Colonic mucosa (tissue), 4 donors: ENCODE measurements around the gene TAS2R8. TPM values are rescaled to one million over a fixed set of nuclear protein-coding genes. Genes with fewer than 3 reads are reported as not detected.

ENCODE experiments used
- DNase-seq: peaks from one replicate; pipeline ENCODE4 v3.0.0-alpha.2; 2020
- H3K27ac ChIP-seq: fragments of 200-600 bp; one replicate; pipeline ENCODE4 v1.8.0; 2021
- H3K27me3 ChIP-seq: fragments of 200-600 bp; one replicate; pipeline ENCODE4 v1.8.0; 2021
- H3K36me3 ChIP-seq: fragments of 200-600 bp; one replicate; pipeline ENCODE4 v1.8.0; 2021
- H3K4me1 ChIP-seq: fragments of 200-600 bp; one replicate; pipeline ENCODE4 v1.8.0; 2021; ENCODE audit warnings: mild to moderate bottlenecking
- H3K4me3 ChIP-seq: fragments of 200-600 bp; one replicate; pipeline ENCODE4 v1.8.0; 2021
- H3K9ac ChIP-seq, 2 donors: one replicate each; pipeline ENCODE4 v1.7.0; 2013; ENCODE audit warnings: control low read depth in 2 of 2, low read depth in 2 of 2, low read length in 2 of 2
- H3K9me3 ChIP-seq: fragments of 200-600 bp; one replicate; pipeline ENCODE4 v1.8.0; 2021
- intact Hi-C: fragments of 100-400 bp; cut with DNase I; formaldehyde crosslinking; loops from one replicate; pipeline ENCODE4 v1.14.1; 2022
- total RNA-seq, 2 donors: library from RNA; stranded (reverse); fragmentation: NEBNext Ultra II Directional in 1 of 2; extraction: Animal tissue kit (Norgen Biotek cat#: 25700) in 1 of 2; gene quantifications; one replicate each; pipeline ENCODE4 v1.2.1, GENCODE V29; 2021
- TF ChIP-seq, protein P1 (sequence below): fragments of 200-600 bp; IDR thresholded peaks from one replicate; pipeline ENCODE4 v1.8.0; 2022; ENCODE audit warnings: antibody characterized with exemption, mild to moderate bottlenecking
- donor health status: healthy.
- donor health status: DM: no; HTN: no; CAD: no.
- donor health status: DM: no; HTN: no; CAD: no.

Gene TAS2R8
- total RNA-seq, 2 donors from 2014 or later: not detected

DNA sequence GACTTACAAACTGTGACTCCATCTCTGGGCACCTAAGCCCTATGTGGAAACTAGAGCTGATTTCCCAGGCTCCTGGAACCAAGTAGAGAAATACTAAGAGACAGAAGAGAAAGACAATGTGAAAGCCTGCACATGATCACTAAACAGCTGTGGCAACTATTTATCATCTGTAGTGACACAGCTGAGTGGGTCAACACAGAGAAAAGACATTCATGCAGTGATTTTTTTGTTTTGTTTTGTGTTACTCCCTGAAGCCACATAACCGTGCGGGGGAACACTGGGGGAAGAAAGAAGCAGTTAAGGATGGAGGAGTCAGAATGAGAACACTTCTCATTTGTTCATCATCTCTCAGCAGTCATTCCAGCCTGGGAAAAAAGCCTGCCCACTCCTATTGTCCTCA, 40.7 kb upstream of the TAS2R8 start:
- intact Hi-C loops: no loop called here
- no peaks in the 10 kb centered on the region for H3K9me3 ChIP-seq
- no peak overlapping the region for H3K9ac ChIP-seq
- H3K27me3 ChIP-seq: no peaks in the 10 kb centered on the region
- TF ChIP-seq, protein P1, sequence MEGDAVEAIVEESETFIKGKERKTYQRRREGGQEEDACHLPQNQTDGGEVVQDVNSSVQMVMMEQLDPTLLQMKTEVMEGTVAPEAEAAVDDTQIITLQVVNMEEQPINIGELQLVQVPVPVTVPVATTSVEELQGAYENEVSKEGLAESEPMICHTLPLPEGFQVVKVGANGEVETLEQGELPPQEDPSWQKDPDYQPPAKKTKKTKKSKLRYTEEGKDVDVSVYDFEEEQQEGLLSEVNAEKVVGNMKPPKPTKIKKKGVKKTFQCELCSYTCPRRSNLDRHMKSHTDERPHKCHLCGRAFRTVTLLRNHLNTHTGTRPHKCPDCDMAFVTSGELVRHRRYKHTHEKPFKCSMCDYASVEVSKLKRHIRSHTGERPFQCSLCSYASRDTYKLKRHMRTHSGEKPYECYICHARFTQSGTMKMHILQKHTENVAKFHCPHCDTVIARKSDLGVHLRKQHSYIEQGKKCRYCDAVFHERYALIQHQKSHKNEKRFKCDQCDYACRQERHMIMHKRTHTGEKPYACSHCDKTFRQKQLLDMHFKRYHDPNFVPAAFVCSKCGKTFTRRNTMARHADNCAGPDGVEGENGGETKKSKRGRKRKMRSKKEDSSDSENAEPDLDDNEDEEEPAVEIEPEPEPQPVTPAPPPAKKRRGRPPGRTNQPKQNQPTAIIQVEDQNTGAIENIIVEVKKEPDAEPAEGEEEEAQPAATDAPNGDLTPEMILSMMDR: no peak
- H3K27ac ChIP-seq: no peak overlapping the region
- H3K4me1 ChIP-seq: no peaks in the 10 kb centered on the region
- no peak for DNase-seq
- no peak overlapping the region for H3K4me3 ChIP-seq
- H3K36me3 ChIP-seq: no peaks in the 10 kb centered on the region

DNA sequence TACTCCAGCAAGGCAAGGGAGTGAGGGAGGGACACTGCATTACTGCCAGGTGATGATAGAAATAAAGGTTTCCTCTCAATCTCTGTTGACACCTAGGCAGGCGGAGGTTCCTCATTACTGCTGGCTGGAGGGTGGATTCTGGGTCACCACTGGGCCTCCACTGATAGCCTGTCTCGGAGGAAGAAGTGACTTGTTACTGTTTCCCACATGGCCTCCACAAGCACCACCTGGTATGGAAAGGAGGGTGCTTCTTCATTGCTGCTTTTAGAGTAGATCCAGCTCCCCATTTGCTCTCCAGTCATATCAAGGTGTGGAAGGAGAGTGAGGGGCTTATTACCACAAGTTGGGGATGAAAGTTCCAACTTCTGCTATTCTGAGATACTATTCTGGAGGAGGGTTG, 35.8 kb upstream of the TAS2R8 start:
- H3K9me3 ChIP-seq: no peaks in the 10 kb centered on the region
- no peak for DNase-seq
- H3K36me3 ChIP-seq: no peaks in the 10 kb centered on the region
- no peak overlapping the region for H3K27ac ChIP-seq
- no peaks in the 10 kb centered on the region for H3K27me3 ChIP-seq
- intact Hi-C loops: no loop called here
- no peaks in the 10 kb centered on the region for H3K4me1 ChIP-seq
- no peak overlapping the region for H3K4me3 ChIP-seq
- H3K9ac ChIP-seq: no peak overlapping the region
- TF ChIP-seq, protein P1: no peak

DNA sequence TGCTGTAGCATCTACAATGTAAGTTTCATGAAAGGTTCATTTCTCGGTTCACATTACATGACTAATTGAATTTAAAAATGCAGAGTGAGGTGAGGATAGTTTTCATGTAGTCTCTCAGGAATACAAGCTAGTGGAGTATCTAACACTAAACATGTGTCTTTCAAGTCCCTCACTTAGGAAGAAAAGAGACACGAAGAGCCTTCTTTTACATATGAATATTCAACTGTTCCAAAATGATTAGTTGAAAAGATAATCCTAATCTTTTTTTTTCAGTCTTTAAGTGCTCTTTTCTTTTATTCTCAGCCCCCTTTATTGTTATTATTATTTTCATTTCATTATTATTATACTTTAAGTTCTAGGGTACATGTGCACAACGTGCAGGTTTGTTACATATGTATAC, 31.4 kb upstream of the TAS2R8 start:
- no peak overlapping the region for H3K4me3 ChIP-seq
- DNase-seq: no peak
- H3K27ac ChIP-seq: no peak overlapping the region
- TF ChIP-seq, protein P1: no peak
- no peaks in the 10 kb centered on the region for H3K4me1 ChIP-seq
- no peak overlapping the region for H3K9ac ChIP-seq
- intact Hi-C loops: no loop called here
- no peaks in the 10 kb centered on the region for H3K9me3 ChIP-seq
- H3K27me3 ChIP-seq: no peaks in the 10 kb centered on the region
- no peaks in the 10 kb centered on the region for H3K36me3 ChIP-seq

DNA sequence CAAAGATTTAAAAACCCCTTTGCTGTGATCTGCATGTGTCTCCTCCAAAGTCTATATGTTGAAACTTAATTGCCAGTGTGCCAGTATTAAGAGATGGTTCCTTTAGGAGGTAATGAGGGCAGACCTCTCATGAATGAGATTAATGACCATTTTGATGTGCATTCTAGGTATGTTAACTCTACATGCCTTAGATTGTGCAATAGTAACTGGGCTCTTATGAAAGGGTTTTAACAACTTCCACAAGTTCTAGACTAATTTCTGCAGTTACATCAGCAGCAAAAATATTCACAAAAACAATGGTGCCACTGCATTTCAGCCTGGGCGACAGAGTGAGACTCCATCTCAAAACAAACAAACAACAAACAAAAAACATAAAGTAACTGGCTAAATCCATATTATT, 22.9 kb upstream of the TAS2R8 start:
- no peaks in the 10 kb centered on the region for H3K9me3 ChIP-seq
- TF ChIP-seq, protein P1: no peak
- no peak overlapping the region for H3K9ac ChIP-seq
- H3K4me1 ChIP-seq: no peaks in the 10 kb centered on the region
- DNase-seq: no peak
- intact Hi-C loops: no loop called here
- H3K27me3 ChIP-seq: no peaks in the 10 kb centered on the region
- H3K27ac ChIP-seq: no peak overlapping the region
- H3K36me3 ChIP-seq: no peaks in the 10 kb centered on the region
- no peak overlapping the region for H3K4me3 ChIP-seq

DNA sequence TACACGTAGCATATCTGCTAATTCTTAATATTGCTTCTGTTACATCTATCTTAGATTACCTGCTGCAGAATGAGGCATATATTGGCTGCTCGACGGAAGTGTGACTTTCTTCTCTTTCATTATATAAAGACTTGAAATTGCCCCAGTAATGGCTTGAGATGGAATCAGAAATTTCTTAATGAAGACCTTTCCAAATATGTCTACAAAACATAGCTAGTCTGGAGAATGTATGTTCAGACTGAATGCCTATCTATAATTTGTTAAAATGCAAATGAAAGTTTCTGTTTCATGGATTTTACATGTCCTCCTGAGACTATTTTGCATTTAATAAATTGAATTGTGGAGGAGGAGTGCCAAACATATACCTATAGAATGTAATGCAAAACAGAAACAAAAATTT, 19.2 kb upstream of the TAS2R8 start, which contains the start of gene TAS2R10:
TAS2R10 (minus strand) TSS at position 101 of the 400 bp plus-strand sequence; CDS start at position 12, 89 bp downstream.
- intact Hi-C loops: no loop called here
- no peaks in the 10 kb centered on the region for H3K36me3 ChIP-seq
- H3K27ac ChIP-seq: no peak within 1 kb of the TSS
- H3K4me1 ChIP-seq: no peaks in the 10 kb centered on the region
- no peaks in the 10 kb centered on the region for H3K9me3 ChIP-seq
- DNase-seq: no peak
- H3K27me3 ChIP-seq: no peaks in the 10 kb centered on the region
- TF ChIP-seq, protein P1: no peak
- H3K4me3 ChIP-seq: no peak within 1 kb of the TSS
- H3K9ac ChIP-seq: no peak within 1 kb of the TSS

DNA sequence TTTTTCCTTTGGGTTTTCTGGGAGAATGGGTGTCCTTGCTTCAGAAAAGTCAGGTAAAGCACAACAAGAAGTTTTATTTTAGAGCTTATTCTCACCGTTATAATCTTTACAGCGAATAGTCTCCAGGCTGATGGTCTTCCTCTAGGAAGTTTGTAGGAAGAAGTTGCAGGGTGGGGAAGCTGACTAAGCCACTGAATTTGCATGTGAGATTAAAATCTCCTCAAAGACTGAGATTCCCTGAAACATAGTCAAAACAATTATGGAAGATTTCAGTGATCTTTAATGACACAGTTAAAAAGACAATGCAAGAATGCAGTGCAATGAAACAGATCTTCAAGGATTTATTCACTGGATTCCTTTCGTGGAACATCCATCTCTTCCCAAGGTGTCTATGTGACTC, 17.9 kb upstream of the TAS2R8 start:
- no peaks in the 10 kb centered on the region for H3K4me1 ChIP-seq
- H3K27ac ChIP-seq: no peak overlapping the region
- TF ChIP-seq, protein P1: no peak
- intact Hi-C loops: no loop called here
- no peak overlapping the region for H3K4me3 ChIP-seq
- H3K9ac ChIP-seq: no peak overlapping the region
- H3K27me3 ChIP-seq: no peaks in the 10 kb centered on the region
- no peaks in the 10 kb centered on the region for H3K9me3 ChIP-seq
- DNase-seq: no peak
- H3K36me3 ChIP-seq: no peaks in the 10 kb centered on the region
